ENCODE results near the gene MCM5. TPM values are rescaled to one million over a fixed set of nuclear protein-coding genes. Genes with fewer than 3 reads are reported as not detected.

Gene MCM5
- total RNA-seq, 2 experiments from 2014 or later = 21.6 to 22.6 TPM

GRCh38 chr22:35440129-35440528, 40.2 kb downstream of the MCM5 start:
- ATAC-seq (ENCODE audit: poor library complexity) = no peak
- H3K4me1 ChIP-seq (ENCODE audit: insufficient read depth, low read length) = no peaks in the 10 kb centered on the region
- H3K27ac ChIP-seq (ENCODE audit: low read depth in 1 of 2, low read length in 2 of 2) = no peak overlapping the region
- no peaks in the 10 kb centered on the region for H3K36me3 Mint-ChIP-seq (ENCODE audit: low read depth)
- no peaks in the 10 kb centered on the region for H3K36me3 ChIP-seq (ENCODE audit: insufficient read depth, low read length)
- POLR2A ChIA-PET = no interaction called here
- intact Hi-C loops (cut with DNase I, micrococcal nuclease) = no loop called here
- no peaks in the 10 kb centered on the region for H3K9me3 ChIP-seq (ENCODE audit: control insufficient read depth in 1 of 2, insufficient read depth in 1 of 2, low read length in 2 of 2)
- DNase-seq = no peak
- H3K27me3 Mint-ChIP-seq = no peaks in the 10 kb centered on the region
- H3K4me3 Mint-ChIP-seq = no peak overlapping the region
- no peaks in the 10 kb centered on the region for H3K4me1 Mint-ChIP-seq (ENCODE audit: low read depth)
- H3K4me3 ChIP-seq (ENCODE audit: low read length) = no peak overlapping the region
- H3K9me3 Mint-ChIP-seq = no peaks in the 10 kb centered on the region
- CTCF ChIA-PET = no interaction called here
- no peak overlapping the region for H3K27ac Mint-ChIP-seq
- H3K27me3 ChIP-seq (ENCODE audit: control insufficient read depth in 1 of 2, insufficient read depth in 2 of 2, low read length in 2 of 2) = no peaks in the 10 kb centered on the region
- no peak for TF ChIP-seq CTCF (IDR thresholded peaks at IDR 0.05)

- Mint-ChIP-seq H3K27ac (no peak overlapping the region), H3K27me3 (no peaks in the 10 kb centered on the region), H3K9me3 (no peaks in the 10 kb centered on the region), H3K4me3 (no peak overlapping the region), H3K36me3 (ENCODE audit: low read depth) (no peaks in the 10 kb centered on the region), H3K4me1 (ENCODE audit: low read depth) (no peaks in the 10 kb centered on the region)
- ChIA-PET POLR2A (no interaction called here), CTCF (no interaction called here)
- Histone ChIP-seq H3K27me3 (ENCODE audit: control insufficient read depth in 1 of 2, insufficient read depth in 2 of 2, low read length in 2 of 2) (no peaks in the 10 kb centered on the region), H3K4me1 (ENCODE audit: insufficient read depth, low read length) (no peaks in the 10 kb centered on the region), H3K9me3 (ENCODE audit: control insufficient read depth in 1 of 2, insufficient read depth in 1 of 2, low read length in 2 of 2) (no peaks in the 10 kb centered on the region), H3K4me3 (ENCODE audit: low read length) (no peak overlapping the region), H3K27ac (ENCODE audit: low read depth in 1 of 2, low read length in 2 of 2) (no peak overlapping the region), H3K36me3 (ENCODE audit: insufficient read depth, low read length) (no peaks in the 10 kb centered on the region)
- TF ChIP-seq CTCF (IDR thresholded peaks at IDR 0.05) = no peak
- ATAC-seq (ENCODE audit: poor library complexity) (no peak), DNase-seq (no peak)
- intact Hi-C loops (cut with DNase I, micrococcal nuclease) = no loop called here
Observed at GRCh38 chr22:35441489-35442100, 41.7 kb downstream of the MCM5 start.

- no peak overlapping the region for H3K4me3 Mint-ChIP-seq
- Histone ChIP-seq H3K36me3 (ENCODE audit: insufficient read depth, low read length) (no peaks in the 10 kb centered on the region), H3K27ac (ENCODE audit: low read depth in 1 of 2, low read length in 2 of 2) (no peak overlapping the region), H3K4me1 (ENCODE audit: insufficient read depth, low read length) (peaks cover 1% of the 10 kb centered on the region), H3K9me3 (ENCODE audit: control insufficient read depth in 1 of 2, insufficient read depth in 1 of 2, low read length in 2 of 2) (no peaks in the 10 kb centered on the region), H3K27me3 (ENCODE audit: control insufficient read depth in 1 of 2, insufficient read depth in 2 of 2, low read length in 2 of 2) (no peaks in the 10 kb centered on the region), H3K4me3 (ENCODE audit: low read length) (no peak overlapping the region)
- H3K27me3 Mint-ChIP-seq = no peaks in the 10 kb centered on the region
- no peaks in the 10 kb centered on the region for H3K36me3 Mint-ChIP-seq (ENCODE audit: low read depth)
- ChIA-PET POLR2A (no interaction called here), CTCF (no interaction called here)
- TF ChIP-seq CTCF (IDR thresholded peaks at IDR 0.05) = no peak
- DNase-seq (no peak), ATAC-seq (ENCODE audit: poor library complexity) (no peak)
- H3K9me3 Mint-ChIP-seq = no peaks in the 10 kb centered on the region
- H3K27ac Mint-ChIP-seq = no peak overlapping the region
- intact Hi-C loops (cut with DNase I, micrococcal nuclease) = no loop called here
- H3K4me1 Mint-ChIP-seq (ENCODE audit: low read depth) = no peaks in the 10 kb centered on the region
Observed at GRCh38 chr22:35442471-35442870, 42.5 kb downstream of the MCM5 start.

Data from CD4-positive, alpha-beta T cell (primary cell).